GM21528 (cell line): ENCODE measurements around the gene FGD2.

Source experiments
- ATAC-seq: cut with Tn5 transposase; IDR thresholded peaks from one replicate; pipeline ENCODE4 v1.9.1; 2021; ENCODE audit warnings: mild to moderate bottlenecking, moderate library complexity; ENCODE audit not compliant: unreplicated experiment, low FRiP score

Gene FGD2

DNA sequence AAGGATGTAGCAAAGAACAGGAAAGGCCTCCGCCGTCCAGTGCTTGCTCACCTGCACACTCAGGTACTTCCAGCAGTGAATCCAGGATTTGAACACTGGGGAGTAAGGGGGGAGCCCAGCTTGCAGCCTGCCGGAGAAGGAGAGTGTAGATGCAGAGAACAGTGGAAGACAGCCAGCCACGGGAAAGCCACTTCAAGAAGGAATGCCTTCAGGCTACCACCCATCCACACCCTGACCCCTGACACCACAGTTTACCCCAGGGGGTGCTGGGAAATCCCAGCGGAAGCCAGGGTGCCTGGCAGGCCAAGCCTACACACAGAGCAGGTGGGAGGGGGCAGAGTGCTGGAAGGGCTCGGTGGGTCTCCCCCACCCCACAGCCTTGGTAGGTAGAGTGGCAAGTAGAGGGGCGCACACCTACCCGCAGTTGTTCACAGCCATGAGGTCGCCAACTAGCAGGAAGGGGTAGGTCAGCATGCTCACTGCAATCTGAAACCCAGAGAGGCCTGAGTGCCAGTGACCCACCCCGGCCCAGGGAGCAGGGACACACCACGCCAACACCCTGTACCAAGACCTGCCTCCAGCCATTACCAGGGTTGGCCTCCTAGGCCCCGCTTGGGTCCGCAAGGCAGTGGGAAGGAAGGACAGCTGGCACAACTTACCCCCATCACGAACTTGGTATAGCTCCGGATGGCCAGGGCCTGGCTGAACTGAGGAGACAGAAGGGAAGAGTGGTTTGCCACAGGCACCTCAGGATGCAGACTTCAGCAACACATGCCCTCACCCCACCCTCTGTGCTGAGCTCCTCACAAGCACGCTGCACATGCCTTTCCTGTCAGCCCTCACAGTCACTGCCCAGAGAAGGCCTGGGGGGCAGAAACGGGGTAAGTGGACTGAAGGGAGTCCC is 35.2 kb upstream of the FGD2 start:
- no peak for ATAC-seq

DNA sequence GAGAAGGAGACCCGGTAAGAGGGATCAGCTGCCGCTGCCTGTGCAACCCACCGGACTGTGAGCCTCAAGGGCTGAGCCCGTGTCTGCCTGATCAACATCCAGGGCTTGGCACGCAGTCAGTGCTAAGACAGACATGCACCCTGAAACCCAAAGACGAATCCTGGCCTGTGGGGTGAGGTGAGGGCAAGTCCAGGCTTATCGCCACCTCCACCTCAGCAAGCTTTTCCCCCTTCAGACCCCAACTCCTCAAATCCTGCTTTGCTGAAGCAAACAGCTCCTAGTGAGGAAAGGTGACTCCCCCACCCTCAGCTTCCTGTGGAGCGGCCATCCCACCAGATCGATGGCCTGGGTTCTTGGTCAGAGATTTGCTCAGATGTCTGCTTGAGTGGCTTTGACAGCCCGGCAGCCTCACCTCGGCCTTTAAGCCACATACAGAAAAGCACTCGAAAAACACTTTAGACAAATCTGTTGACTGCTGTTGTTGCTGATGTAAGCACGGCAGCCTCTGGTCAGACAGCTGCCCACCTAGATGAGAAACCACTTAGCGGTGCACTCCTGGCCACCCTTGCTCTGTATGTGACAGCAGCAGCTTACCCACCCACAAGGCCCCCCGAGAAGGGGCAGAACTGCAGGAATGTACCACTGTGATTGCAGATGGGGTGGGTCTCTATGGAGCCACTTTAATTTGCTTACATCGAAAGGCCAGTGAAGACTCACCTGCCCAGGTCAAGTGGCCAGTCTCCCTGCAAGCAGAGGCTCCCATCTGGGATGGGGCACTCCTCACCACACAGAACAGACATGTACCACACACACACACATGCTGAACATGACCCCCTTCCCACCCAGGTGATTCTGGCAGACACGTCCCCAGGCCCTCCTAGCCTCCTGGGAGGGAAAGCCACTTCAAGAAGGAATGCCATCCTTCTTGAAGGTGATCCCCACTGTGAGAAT is 34.3 kb upstream of the FGD2 start:
- no peak for ATAC-seq

DNA sequence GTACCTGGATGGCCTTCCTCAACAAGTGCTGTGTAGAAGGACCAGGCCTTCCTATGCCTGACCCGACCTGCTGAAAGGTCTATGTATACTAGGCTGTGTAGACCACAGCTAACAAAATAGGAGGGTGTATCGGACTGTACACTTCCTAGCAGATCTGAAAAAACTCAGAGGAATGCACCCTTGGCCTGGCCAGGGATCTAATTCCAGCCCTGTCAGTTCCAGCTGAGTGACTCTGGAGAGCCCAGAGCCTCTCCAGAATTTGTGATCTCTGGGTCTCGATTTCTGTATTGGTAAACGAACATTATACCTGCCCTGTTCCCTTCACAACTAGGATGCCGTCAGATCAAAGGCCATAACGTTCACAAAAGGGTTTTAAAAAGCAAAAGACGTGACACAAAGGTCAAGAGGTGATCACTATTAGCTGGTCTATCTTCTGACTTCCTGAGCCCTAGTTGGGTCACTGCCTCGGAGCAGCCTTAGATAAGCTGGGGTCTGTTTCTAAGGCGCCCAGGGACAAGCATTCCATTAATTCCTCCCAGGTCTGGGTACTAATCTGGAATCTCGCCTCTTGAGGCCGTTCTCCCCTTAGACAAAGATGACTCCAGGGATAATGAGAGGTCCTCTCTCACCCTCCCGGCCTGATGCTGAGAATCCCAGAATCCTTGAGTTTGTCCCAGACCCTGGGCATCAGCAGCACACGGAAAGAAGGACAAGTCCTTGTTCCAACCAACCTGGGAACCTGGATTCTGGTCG is 33.4 kb upstream of the FGD2 start:
- no peak for ATAC-seq

DNA sequence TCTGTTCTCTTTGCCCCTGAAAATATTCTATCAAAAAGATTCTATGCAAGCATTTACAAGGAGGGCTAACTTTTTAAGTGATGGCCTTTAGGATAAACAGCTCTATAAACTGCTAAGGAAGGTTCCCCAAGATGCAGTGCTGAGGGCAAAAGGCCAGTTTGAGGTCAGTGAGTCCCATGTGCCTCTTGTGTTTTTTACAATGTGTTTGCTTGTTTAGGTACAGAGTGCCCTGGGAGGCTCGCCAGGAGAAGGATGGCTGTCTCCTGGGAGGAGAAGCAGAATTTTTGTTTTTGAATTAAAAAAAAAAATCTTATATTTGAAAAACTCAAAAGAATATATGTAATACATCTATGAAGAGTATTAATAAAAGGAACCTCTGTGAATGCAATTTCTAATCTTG is 32.3 kb upstream of the FGD2 start:
- no peak for ATAC-seq

DNA sequence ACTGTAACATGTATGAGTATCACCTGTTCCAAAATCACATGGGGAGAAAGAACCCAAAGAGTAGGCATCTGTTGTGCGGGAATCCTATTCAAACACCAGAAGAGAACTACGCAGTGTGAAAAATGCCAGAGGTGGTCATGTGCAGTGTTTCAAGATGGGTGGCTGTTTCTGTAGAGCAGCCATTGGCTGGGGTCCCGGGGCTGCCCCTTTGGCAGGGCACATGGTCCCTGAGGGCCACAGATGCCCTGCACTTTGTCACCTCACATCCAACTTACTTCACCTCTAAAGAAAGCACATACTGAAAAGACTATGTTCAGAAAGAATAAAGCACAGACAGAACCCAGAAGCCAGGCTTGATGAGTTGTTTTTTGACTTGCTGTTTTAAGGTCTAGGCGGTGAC is 31.8 kb upstream of the FGD2 start:
- ATAC-seq, result no peak

DNA sequence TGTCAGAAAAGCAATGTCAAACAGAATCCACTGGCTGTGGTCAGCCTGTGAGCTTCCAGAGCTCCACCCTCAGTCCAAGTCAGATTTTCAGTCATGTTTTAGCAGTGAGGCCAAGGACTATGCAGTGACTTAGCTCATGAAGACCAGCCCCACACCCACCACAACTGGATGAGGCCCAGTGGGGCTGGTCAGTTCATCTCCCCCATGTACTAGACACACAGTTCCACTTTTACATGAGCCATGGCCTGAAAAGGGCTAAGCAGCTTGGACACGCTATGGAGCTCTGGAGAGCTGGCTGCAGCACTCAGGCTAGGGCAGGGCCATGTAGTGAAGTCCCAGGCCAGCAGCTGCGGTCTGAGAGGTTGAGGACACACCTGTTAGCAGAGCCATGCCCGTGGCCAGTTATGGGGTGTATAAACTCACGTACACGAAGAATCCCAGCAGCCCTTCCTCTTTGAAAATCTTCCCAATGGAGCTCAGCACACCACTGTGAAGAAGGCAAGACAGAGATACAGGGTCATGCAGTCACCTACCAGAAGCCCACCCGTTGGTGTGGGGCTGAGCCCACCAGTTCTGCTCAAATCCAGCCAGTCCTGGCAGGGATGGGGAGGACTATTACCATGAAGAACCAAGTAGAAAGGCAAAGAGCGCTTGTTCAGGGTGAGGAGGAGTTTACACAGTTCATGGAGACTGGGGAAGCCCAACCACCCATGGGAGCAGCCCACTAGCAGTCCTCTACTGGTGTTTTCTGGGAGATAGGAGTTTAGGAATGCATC is 30.0 kb upstream of the FGD2 start:
- no peak for ATAC-seq

DNA sequence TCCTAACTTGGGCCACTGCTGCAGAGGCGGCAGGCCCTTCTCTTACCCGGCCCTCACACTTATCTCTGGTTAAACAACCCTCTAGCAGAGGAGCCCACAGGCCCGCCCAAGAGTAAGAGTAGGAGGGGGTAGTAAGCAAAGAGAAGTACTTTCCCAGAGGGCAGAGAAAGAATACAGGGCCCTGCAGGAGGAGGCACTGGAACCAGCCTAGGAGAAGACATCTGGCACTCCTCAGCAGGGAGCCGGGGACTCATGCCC is 29.5 kb upstream of the FGD2 start:
- ATAC-seq, result no peak

DNA sequence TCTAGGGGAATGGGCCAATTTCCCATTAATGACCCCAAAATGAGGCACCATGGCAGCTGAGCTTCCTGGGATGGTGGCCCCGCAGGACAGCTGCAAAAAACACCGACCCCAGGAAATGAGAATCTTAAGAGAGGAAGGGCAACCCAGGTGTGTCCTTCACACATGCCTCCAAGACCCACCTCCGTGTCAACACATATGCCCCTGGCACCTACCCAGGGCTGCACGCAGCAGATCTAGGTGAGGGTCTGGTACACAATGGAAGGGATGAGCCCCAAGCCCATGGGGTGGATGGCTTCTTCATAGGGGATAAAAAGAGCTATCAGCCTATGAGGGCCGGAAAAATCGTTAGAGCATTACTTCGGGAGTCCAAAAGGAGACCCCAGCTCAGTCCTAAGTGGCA is 28.9 kb upstream of the FGD2 start:
- ATAC-seq, result no peak

DNA sequence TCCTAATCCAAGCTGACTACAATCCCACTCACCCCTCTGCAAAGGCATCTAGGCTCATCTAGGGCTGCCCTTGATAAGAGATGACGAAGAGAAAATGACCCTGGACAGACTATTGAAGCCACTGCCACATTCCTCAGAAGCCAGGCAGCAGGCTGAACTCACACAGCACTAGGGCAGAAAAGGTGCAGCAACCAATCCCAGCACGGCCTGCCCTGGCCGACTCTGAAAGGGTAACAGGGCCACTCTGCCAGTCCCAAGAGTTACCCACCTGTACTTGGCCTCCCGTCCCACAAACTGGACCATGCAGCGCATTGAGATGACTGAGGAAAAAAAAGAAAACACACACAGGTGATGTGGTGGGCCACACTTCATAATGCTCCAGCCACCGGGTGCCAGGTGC is 28.5 kb upstream of the FGD2 start:
- no peak for ATAC-seq

DNA sequence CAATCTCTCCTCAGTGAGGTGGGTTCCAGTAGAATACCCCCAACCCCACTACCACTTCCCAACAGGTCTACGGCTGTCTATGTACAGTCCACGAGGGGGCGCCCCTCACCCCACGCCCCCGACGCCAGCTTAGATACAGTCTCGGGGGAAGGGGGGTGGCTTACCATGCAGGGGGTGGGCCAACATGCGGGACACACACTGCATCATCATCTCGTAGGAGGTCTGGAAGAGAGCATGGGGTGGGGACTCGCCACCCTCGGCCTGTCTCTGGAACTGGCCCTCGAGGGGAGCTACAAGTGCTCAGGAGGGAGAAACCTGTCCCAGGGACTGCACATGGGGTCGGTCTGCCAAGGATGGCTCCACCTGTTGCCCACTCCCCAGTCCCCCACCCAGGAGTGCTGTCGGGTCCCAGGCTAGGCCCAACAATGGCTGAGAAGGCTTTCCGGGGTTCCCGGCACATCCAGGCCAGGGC is 27.9 kb upstream of the FGD2 start:
- no peak for ATAC-seq

DNA sequence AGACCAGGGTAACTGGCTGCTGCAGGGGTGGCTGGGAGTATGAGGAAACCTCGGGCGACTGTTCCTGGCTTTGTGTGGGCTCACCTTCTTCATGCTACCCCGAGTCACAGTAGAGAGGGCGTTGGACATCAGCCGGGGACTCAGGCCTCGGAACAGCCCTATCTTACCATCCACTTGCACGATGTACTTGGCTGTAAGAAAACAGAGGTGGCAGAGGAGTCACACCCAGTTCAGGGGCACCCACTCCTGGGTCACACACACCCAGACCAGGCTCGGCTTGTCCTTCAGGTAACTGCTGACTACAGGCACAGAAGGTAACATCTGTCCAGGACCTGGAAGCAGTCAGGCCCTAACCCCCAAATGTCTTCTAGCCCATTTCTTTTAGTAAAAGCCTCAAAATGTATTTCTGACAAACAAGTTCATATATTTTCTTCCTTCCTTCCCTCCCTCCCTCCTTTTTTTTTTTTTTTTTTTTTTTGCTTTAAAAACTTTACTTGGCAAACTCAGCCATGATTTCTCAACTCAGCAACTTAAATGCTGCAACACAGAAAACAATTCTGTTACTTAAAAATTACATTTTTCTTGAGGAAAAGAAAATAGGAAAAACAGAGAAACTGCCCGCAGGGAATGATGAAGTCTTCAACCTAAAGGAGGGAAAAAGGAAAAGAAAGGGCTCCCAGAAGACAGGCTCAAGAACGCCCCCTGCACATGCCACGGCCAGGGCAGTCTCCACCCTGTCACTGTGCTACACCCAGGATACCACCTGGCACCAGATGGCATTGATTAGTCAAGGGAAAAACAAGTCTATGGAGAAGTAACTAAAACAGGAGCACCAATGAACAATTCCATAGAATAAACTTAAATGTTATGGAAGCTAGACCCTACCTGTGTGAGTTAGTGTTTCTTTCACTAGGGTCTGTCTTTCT is 26.8 kb upstream of the FGD2 start:
- ATAC-seq, result no peak

DNA sequence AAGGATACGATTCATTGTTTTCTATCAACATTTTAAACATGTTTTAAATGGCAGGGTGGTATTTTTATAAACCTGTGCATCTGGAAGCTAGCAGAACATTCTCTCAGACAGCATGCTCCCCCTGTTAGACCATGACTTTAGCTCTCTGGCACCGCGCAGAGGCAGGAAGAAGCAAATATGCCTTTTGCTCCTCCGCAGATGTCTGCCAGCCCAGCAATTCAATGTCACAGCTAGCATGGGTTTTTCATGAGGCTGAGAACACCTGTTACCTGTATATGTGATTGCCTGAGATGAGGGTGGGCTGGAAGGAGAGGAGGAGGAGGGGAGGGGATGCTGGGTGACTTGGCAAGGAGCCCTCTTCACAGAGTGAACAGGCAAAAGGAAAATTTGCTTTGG is 26.1 kb upstream of the FGD2 start:
- ATAC-seq, result no peak

DNA sequence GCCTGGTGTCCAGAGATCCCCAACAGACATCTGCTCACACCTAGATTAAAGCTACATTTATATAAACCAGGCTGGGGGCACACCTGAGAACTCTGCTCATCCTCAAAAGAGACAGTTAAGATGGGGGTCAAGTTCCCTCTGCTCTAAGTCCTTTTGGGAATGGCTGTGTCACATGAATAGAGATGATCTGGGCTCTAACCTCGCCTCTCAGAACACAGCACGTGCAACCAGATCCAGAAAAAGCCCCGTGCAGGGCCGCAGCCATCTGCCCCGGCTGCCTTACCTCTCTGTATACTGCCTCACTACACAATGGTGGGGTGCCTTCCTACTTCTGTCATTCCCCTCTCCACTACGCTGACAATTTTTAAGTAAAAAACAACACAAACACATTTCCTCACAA is 25.3 kb upstream of the FGD2 start:
- no peak for ATAC-seq

DNA sequence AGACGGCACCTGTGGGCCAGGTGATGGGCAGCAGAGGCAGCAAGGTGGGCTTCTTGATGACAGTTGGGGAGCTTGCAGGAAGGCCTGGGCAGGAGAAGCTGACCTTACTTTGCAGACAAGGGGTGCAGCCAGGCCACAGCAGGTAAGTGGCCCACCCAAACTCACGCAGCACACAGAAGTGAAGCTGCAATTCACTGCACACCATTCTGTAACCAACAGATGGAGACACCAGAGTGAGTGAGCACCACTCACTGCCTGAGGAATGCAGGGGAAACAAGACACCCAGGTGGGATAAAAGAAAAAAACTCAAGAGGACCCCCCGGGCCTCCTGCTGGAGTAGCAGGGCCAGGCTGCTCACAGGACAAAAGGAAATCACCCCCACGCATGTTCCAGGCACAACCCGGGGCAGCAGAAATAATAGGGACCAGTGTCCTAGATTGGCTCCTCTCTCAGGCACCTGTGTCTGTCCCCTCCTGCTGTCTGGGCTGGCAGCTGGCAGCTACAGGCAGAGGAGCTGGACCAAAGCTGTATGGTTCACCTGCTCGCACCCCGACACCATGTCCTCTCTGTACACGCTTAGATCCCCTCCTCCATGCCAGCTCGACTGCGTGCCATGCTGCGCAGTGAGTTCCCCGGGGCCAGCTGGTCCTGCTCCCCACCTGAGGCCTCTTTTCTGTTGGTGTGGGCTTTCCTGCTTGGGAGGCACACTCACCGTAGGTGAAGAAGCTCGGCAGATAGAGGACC is 24.4 kb upstream of the FGD2 start:
- no peak for ATAC-seq

DNA sequence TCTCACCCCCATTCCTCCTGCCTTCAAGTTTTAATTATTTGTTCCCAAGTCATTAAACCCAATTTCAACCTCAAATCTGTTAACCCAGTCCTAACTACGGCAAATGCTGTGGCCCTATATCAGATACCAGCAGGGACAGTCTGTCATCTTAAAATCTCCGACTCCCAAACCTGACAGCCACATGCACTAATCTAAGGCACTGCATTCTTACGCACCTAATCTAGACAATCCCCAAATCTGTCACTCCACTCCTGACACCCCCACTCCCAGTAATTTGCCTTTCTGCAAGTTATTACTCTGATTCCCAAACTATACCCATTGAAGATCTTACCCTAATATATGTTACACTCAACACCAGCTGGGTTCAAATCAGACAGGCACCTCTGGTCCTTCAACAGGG is 21.9 kb upstream of the FGD2 start:
- ATAC-seq, result no peak

DNA sequence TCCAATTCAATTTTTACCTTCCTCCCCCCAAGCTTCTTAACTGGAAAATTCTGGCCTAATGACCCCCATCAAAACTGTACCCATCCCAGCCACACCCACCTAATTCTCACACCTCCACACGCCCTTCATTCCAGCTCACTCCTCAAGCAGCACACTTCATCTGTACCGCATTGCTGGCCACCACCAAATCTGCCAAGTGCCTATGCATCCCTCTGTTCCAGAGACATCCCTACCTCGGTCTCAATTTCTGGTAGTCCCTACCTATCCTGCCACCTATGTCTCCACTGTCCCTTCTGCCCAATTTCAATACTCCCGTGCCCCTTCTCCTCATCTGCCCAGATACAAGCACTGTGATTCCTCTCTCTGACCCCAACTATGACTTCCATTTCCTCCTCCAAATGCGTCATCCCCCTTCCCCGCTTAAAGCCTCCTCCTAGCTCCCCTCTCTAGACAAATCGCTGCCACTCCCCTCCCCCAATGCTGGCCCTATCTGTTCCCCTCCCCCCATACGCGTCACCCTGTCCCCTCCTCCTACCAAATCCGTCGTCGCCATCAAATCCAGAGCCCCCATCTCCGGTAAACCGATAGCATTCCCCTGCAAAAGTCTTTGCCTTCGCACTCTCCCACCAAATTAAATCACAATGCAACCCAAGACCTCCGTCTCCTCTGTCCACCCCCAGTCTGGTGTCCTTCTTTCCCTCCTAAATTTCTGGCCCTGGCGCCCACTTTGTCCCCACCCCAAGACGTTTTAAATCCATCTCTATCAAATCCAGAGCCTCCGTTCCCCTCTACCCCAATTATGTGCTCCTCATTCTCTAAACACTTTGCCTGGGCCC is 20.7 kb upstream of the FGD2 start:
- no peak for ATAC-seq

DNA sequence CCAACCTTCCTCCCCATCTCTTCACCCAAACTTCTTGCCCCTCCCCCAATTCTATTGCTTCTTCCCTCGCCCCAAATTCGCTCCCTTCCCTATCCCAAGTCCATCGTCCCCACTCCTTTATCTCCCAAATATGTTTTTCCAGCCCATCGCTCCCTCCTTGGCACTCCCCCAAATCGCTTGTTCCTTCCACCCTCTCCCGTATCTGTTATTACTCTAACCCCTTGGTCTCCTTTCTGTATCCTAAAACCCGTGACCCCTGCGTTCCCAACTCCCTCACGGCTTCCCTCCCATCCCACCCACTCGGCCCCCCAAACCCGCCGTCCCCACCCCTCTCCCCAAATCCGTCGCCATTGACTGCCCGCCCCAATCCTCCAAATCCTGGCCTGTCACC is 20.0 kb upstream of the FGD2 start:
- no peak for ATAC-seq
